OCI-LY3 (cell line): Measurements from ENCODE around the gene DGAT2.
"Not testable (repeated sequence)": the region's sequence is repeated elsewhere in the genome, so short reads cannot be mapped to it uniquely, and the experiment has no call there.

Experiments used
- H2AFZ ChIP-seq: fragments of 200-600, 300-600 bp; shearing (Covaris generic); 2 replicates; pipeline ENCODE4 v1.6.0; 2014; ENCODE audit warnings: antibody characterized with exemption, low read depth, low read length
- H3K27ac ChIP-seq: fragments of 200-600, 300-600 bp; sonication (generic); 2 replicates; pipeline ENCODE4 v1.5.1; 2014; ENCODE audit warnings: mild to moderate bottlenecking, low read length, moderate library complexity, mixed read lengths
- H3K27me3 ChIP-seq: fragments of 200-600, 300-600 bp; sonication (generic); 2 replicates; pipeline ENCODE4 v1.6.1; 2014; ENCODE audit warnings: low read depth, low read length, mixed read lengths
- H3K36me3 ChIP-seq: fragments of 200-600, 300-600 bp; sonication (generic); replicated peaks from 2 replicates; pipeline ENCODE3; 2014; ENCODE audit warnings: low read depth, low read length, mixed read lengths
- H3K4me1 ChIP-seq: fragments of 300-600, 200-600 bp; sonication (generic); 2 replicates; pipeline ENCODE4 v1.6.1; 2014; ENCODE audit warnings: low read length, mixed read lengths
- H3K4me2 ChIP-seq: fragments of 200-600, 300-600 bp; sonication (generic); 2 replicates; pipeline ENCODE4 v1.6.1; 2014; ENCODE audit warnings: low read length, mixed read lengths
- H3K4me3 ChIP-seq: fragments of 300-600, 200-600 bp; sonication (generic); 2 replicates; pipeline ENCODE4 v1.5.1; 2014; ENCODE audit warnings: antibody characterized with exemption, mild to moderate bottlenecking, low read length, moderate library complexity
- H3K79me2 ChIP-seq: fragments of 300-600, 200-600 bp; shearing (Covaris generic); 2 replicates; pipeline ENCODE4 v1.6.1; 2014; ENCODE audit warnings: mild to moderate bottlenecking, low read length, mixed read lengths
- H3K9ac ChIP-seq: fragments of 300-600, 200-600 bp; shearing (Covaris generic); 2 replicates; pipeline ENCODE4 v1.6.0; 2014; ENCODE audit warnings: mild to moderate bottlenecking, low read length, moderate library complexity
- H3K9me3 ChIP-seq: fragments of 200-600, 300-600 bp; shearing (Covaris generic); 2 replicates; pipeline ENCODE4 v1.6.1; 2014; ENCODE audit warnings: low read length, mixed read lengths; ENCODE audit not compliant: insufficient read depth
- H4K20me1 ChIP-seq: fragments of 200-600, 300-600 bp; sonication (generic); 2 replicates; pipeline ENCODE4 v1.6.1; 2016; ENCODE audit warnings: low read length, mixed read lengths; ENCODE audit not compliant: insufficient read depth
- CTCF ChIP-seq: fragments of 200-600, 300-600 bp; sonication (generic); IDR thresholded peaks from 2 replicates; pipeline ENCODE4 v1.5.1; 2014; ENCODE audit warnings: antibody characterized with exemption, low read length, low read depth
- EZH2phosphoT487 ChIP-seq: fragments of 200-600 bp; shearing (Covaris generic); IDR thresholded peaks from 2 replicates; pipeline ENCODE4 v1.6.1; 2018; ENCODE audit warnings: antibody characterized with exemption, mixed run types, low read depth

The DGAT2 gene

GRCh38 chr11:75743711-75744563 lies 24.6 kb upstream of the DGAT2 start:
- no peak overlapping the region for H3K4me3 ChIP-seq
- H3K79me2 ChIP-seq, result no peaks in the 10 kb centered on the region
- no peak for TF ChIP-seq EZH2phosphoT487
- TF ChIP-seq CTCF, result no peak
- no peak overlapping the region for H3K4me2 ChIP-seq
- no peak overlapping the region for H3K27ac ChIP-seq
- no peaks in the 10 kb centered on the region for H3K9me3 ChIP-seq
- no peaks in the 10 kb centered on the region for H3K36me3 ChIP-seq
- H3K27me3 ChIP-seq, result peaks cover 38% of the 10 kb centered on the region
- H2AFZ ChIP-seq, result no peak overlapping the region
- no peak overlapping the region for H3K9ac ChIP-seq
- H3K4me1 ChIP-seq, result no peaks in the 10 kb centered on the region; the same call in 1 of the 2 replicates
- no peaks in the 10 kb centered on the region for H4K20me1 ChIP-seq

GRCh38 chr11:75745807-75746206 lies 22.8 kb upstream of the DGAT2 start:
- H3K27ac ChIP-seq, result no peak overlapping the region
- TF ChIP-seq EZH2phosphoT487 (no peak), CTCF (no peak)

GRCh38 chr11:75748729-75749273 lies 19.8 kb upstream of the DGAT2 start:
- H3K79me2 ChIP-seq, H4K20me1 ChIP-seq, H3K4me1 ChIP-seq, H3K4me3 ChIP-seq, H3K36me3 ChIP-seq, H3K9ac ChIP-seq, H3K4me2 ChIP-seq, H2AFZ ChIP-seq, H3K27ac ChIP-seq, H3K9me3 ChIP-seq: not testable (repeated sequence)
- H3K27me3 ChIP-seq, result peaks cover 19% of the 10 kb centered on the region

More at GRCh38 chr11:75745807-75746206, 22.8 kb upstream of the DGAT2 start:
- no peaks in the 10 kb centered on the region for H3K79me2 ChIP-seq
- H3K4me1 ChIP-seq, result no peaks in the 10 kb centered on the region; the same call in 1 of the 2 replicates
- no peak overlapping the region for H3K4me3 ChIP-seq
- no peaks in the 10 kb centered on the region for H4K20me1 ChIP-seq
- no peak overlapping the region for H3K9ac ChIP-seq
- H2AFZ ChIP-seq, result no peak overlapping the region
- H3K4me2 ChIP-seq, result no peak overlapping the region
- H3K9me3 ChIP-seq, result no peaks in the 10 kb centered on the region
- H3K36me3 ChIP-seq, result no peaks in the 10 kb centered on the region
- peaks cover 27% of the 10 kb centered on the region for H3K27me3 ChIP-seq

GRCh38 chr11:75754933-75755332 lies 13.6 kb upstream of the DGAT2 start:
- not testable (repeated sequence) for H3K27me3 ChIP-seq, H2AFZ ChIP-seq, H3K27ac ChIP-seq, H4K20me1 ChIP-seq, H3K9me3 ChIP-seq, H3K4me2 ChIP-seq, H3K4me1 ChIP-seq, H3K9ac ChIP-seq, H3K36me3 ChIP-seq, H3K79me2 ChIP-seq, H3K4me3 ChIP-seq

- TF ChIP-seq EZH2phosphoT487 (no peak), CTCF (no peak)
- no peak overlapping the region for H2AFZ ChIP-seq
- no peaks in the 10 kb centered on the region for H3K79me2 ChIP-seq
- no peaks in the 10 kb centered on the region for H3K9me3 ChIP-seq
- H3K4me1 ChIP-seq, result peaks cover under 1% of the 10 kb centered on the region
- no peak overlapping the region for H3K4me3 ChIP-seq
- H3K9ac ChIP-seq, result no peak overlapping the region
- no peaks in the 10 kb centered on the region for H3K27me3 ChIP-seq
- no peaks in the 10 kb centered on the region for H3K36me3 ChIP-seq
- no peak overlapping the region for H3K4me2 ChIP-seq
- H4K20me1 ChIP-seq, result no peaks in the 10 kb centered on the region
- H3K27ac ChIP-seq, result no peak overlapping the region
Measured at GRCh38 chr11:75757651-75758050, 10.9 kb upstream of the DGAT2 start.
